GM18868 (cell line): ENCODE measurements around the gene VAMP4.

Source experiments
- ATAC-seq: cut with Tn5 transposase; IDR thresholded peaks from one replicate; pipeline ENCODE4 v1.9.1; 2021; ENCODE audit warnings: mild to moderate bottlenecking, moderate library complexity; ENCODE audit not compliant: unreplicated experiment

The VAMP4 gene

GRCh38 chr1:171654201-171654941 lies 87.5 kb downstream of the VAMP4 start:
- no peak for ATAC-seq

GRCh38 chr1:171653796-171654195 lies 88.1 kb downstream of the VAMP4 start:
- ATAC-seq, result no peak

- no peak for ATAC-seq
Observed at GRCh38 chr1:171652234-171652822, 89.5 kb downstream of the VAMP4 start, which contains the start of gene MYOC. TSS of gene MYOC (minus strand) at chr1:171652688. CDS start at chr1:171652611, 77 bp downstream.
